Right atrium auricular region (tissue), 2 donors: Measurements from ENCODE around the gene NR4A2. TPM values are rescaled to one million over a fixed set of nuclear protein-coding genes. Genes with fewer than 3 reads are reported as not detected.
A peak's percentile ranks its signal among the peaks of the same experiment; 100 is the strongest.

Experiments
- DNase-seq: peaks from one replicate; pipeline ENCODE4 v3.0.0-alpha.2; 2019; ENCODE audit warnings: low spot score
- H3K27ac ChIP-seq, 2 donors: fragments of 200-600 bp; sonication (generic); 1 replicate in 1 of 2; 2 replicates in 1 of 2; pipeline ENCODE4 v1.5.1; 2016 to 2019
- H3K27me3 ChIP-seq, 2 donors: fragments of 200-600 bp; sonication (generic); one replicate each; pipeline versions ENCODE4 v1.5.1 to v1.6.0; 2017 to 2019
- H3K36me3 ChIP-seq: fragments of 200-600 bp; sonication (generic); one replicate; pipeline ENCODE4 v1.5.1; 2016
- H3K4me1 ChIP-seq, 2 donors: fragments of 200-600 bp; sonication (generic); one replicate each; pipeline versions ENCODE4 v1.5.1 to v1.6.0; 2017 to 2019
- H3K4me3 ChIP-seq, 2 donors: fragments of 200-600 bp; sonication (generic); 1 replicate in 1 of 2; 2 replicates in 1 of 2; pipeline ENCODE4 v1.5.1; 2017 to 2019; ENCODE audit warnings: mild to moderate bottlenecking in 1 of 2, moderate library complexity in 1 of 2
- H3K9me3 ChIP-seq, 2 donors: fragments of 200-600 bp; sonication (generic); one replicate each; pipeline ENCODE4 v1.5.1; 2019
- CTCF ChIP-seq, 2 donors: fragments of 200-600 bp; sonication (generic); IDR thresholded peaks; one replicate each; pipeline ENCODE4 v1.5.1; 2019; ENCODE audit warnings: antibody characterized with exemption in 2 of 2
- total RNA-seq, 2 donors: library from RNA; depleted of rRNA; stranded (reverse); fragments of >200 nt; gene quantifications; one replicate each; pipeline ENCODE4 v1.1.0, GENCODE V29; 2016

The NR4A2 gene
- total RNA-seq, 2 donors from 2014 or later, result 3.7 to 8.9 TPM

- Histone ChIP-seq H3K27ac (no peak overlapping the region), H3K4me1 (no peaks in the 10 kb centered on the region), H3K36me3 (no peaks in the 10 kb centered on the region), H3K27me3 (no peaks in the 10 kb centered on the region), H3K9me3 (no peaks in the 10 kb centered on the region), H3K4me3 (no peak overlapping the region)
- no peak for TF ChIP-seq CTCF (IDR thresholded peaks at IDR 0.05)
- no peak for DNase-seq
These were observed 16.6 kb upstream of the NR4A2 start for GRCh38 chr2:156349161-156349560.

GRCh38 chr2:156347431-156347830 lies 14.9 kb upstream of the NR4A2 start:
- H3K4me3 ChIP-seq, result no peak overlapping the region
- no peak for DNase-seq
- H3K9me3 ChIP-seq, result no peaks in the 10 kb centered on the region
- no peaks in the 10 kb centered on the region for H3K4me1 ChIP-seq
- H3K27me3 ChIP-seq, result no peaks in the 10 kb centered on the region
- no peaks in the 10 kb centered on the region for H3K36me3 ChIP-seq
- TF ChIP-seq CTCF (IDR thresholded peaks at IDR 0.05), result no peak
- H3K27ac ChIP-seq, result no peak overlapping the region

GRCh38 chr2:156346731-156347130 lies 14.2 kb upstream of the NR4A2 start:
- Histone ChIP-seq H3K9me3 (no peaks in the 10 kb centered on the region), H3K4me3 (no peak overlapping the region), H3K36me3 (no peaks in the 10 kb centered on the region), H3K27me3 (no peaks in the 10 kb centered on the region), H3K4me1 (no peaks in the 10 kb centered on the region), H3K27ac (no peak overlapping the region)
- TF ChIP-seq CTCF (IDR thresholded peaks at IDR 0.05), result no peak
- DNase-seq, result no peak

GRCh38 chr2:156345582-156345981 lies 13.1 kb upstream of the NR4A2 start:
- Histone ChIP-seq H3K4me3 (no peak overlapping the region), H3K27me3 (no peaks in the 10 kb centered on the region), H3K9me3 (no peaks in the 10 kb centered on the region), H3K27ac (no peak overlapping the region), H3K36me3 (no peaks in the 10 kb centered on the region), H3K4me1 (peaks cover 0 to 6% of the 10 kb centered on the region in 2 donors)
- no peak for TF ChIP-seq CTCF (IDR thresholded peaks at IDR 0.05)
- no peak for DNase-seq

GRCh38 chr2:156343940-156344301 lies 11.4 kb upstream of the NR4A2 start:
- Histone ChIP-seq H3K9me3 (no peaks in the 10 kb centered on the region), H3K36me3 (no peaks in the 10 kb centered on the region), H3K4me3 (no peak overlapping the region), H3K4me1 (peaks cover 0 to 19% of the 10 kb centered on the region in 2 donors), H3K27me3 (no peaks in the 10 kb centered on the region), H3K27ac (no peak overlapping the region)
- DNase-seq, result no peak
- no peak for TF ChIP-seq CTCF (IDR thresholded peaks at IDR 0.05)

GRCh38 chr2:156343096-156343939 lies 10.8 kb upstream of the NR4A2 start:
- no peak for TF ChIP-seq CTCF (IDR thresholded peaks at IDR 0.05)
- H3K4me1 ChIP-seq, result peaks cover 0 to 19% of the 10 kb centered on the region in 2 donors
- no peaks in the 10 kb centered on the region for H3K27me3 ChIP-seq
- no peaks in the 10 kb centered on the region for H3K9me3 ChIP-seq
- no peak for DNase-seq
- H3K36me3 ChIP-seq, result no peaks in the 10 kb centered on the region
- H3K27ac ChIP-seq, result peak overlapping the region; percentile 100
- H3K4me3 ChIP-seq, result peak overlapping the region; percentile 91 to 94
